Esophagus squamous epithelium (tissue), 5 donors: ENCODE results near the gene STAG1. TPM values are rescaled to one million over a fixed set of nuclear protein-coding genes. Genes with fewer than 3 reads are reported as not detected.

ENCODE experiments used
- DNase-seq: peaks from one replicate; lab custom pipeline; 2025; lab: John Stamatoyannopoulos, UW
- H3K27ac ChIP-seq, 4 donors: fragments of 200-600 bp; sonication (generic); one replicate each; pipeline ENCODE4 v1.5.1; 2016 to 2019; ENCODE audit warnings: mild to moderate bottlenecking in 1 of 4
- H3K27me3 ChIP-seq, 4 donors: fragments of 200-600 bp; sonication (generic); 1 replicate in 3 of 4; 2 replicates in 1 of 4; pipeline versions ENCODE4 v1.5.1 to v1.6.0; 2017 to 2021; ENCODE audit warnings: antibody characterized with exemption in 1 of 4
- H3K36me3 ChIP-seq, 3 donors: fragments of 200-600 bp; sonication (generic); one replicate each; pipeline ENCODE4 v1.5.1; 2016 to 2019
- H3K4me1 ChIP-seq, 3 donors: fragments of 200-600 bp; sonication (generic); one replicate each; pipeline ENCODE4 v1.5.1; 2017 to 2019
- H3K4me3 ChIP-seq, 4 donors: fragments of 200-600 bp; sonication (generic); 1 replicate in 3 of 4; 2 replicates in 1 of 4; pipeline ENCODE4 v1.5.1; 2016 to 2019; ENCODE audit warnings: mild to moderate bottlenecking in 2 of 4, moderate library complexity in 1 of 4
- H3K9me3 ChIP-seq, 3 donors: fragments of 200-600 bp; sonication (generic); one replicate each; pipeline ENCODE4 v1.5.1; 2016 to 2019
- CTCF ChIP-seq, 6 experiments: fragments of 450-650 bp in 4 of 6; fragments of 200-600 bp in 2 of 6; sonication (generic) in 2 of 6; IDR thresholded peaks; one replicate each; pipeline ENCODE4 v1.5.1; 2016 to 2019; ENCODE audit warnings: antibody characterized with exemption in 6 of 6, mild to moderate bottlenecking in 4 of 6, moderate library complexity in 4 of 6
- POLR2A ChIP-seq, 4 donors: fragments of 450-650 bp; IDR thresholded peaks; one replicate each; pipeline ENCODE4 v1.6.1; 2017; ENCODE audit warnings: antibody characterized with exemption in 4 of 4, mild to moderate bottlenecking in 4 of 4, moderate library complexity in 3 of 4
- WGBS, 2 donors: methylation state at CpG; one replicate each; pipeline ENCODE4 v1.1.5; 2018; 5-methylcytosine and 5-hydroxymethylcytosine counted together
- intact Hi-C: fragments of 100-400 bp; cut with DNase I; formaldehyde crosslinking; loops from one replicate; pipeline ENCODE4 v1.15.0; 2022
- total RNA-seq, 4 donors: library from RNA; depleted of rRNA; stranded (reverse); fragments of >200 nt; gene quantifications; one replicate each; pipeline ENCODE4 v1.1.0, GENCODE V29; 2016
- donor health status: DM: yes; HTN: yes; CAD: no.

The STAG1 gene
- total RNA-seq, 4 donors from 2014 or later = 10.9 to 42.9 (median 24.9) TPM

GRCh38 chr3:136631424-136631823 is 120.8 kb downstream of the STAG1 start:
- no peaks in the 10 kb centered on the region for H3K27me3 ChIP-seq
- intact Hi-C loops = no loop called here
- peaks cover 0 to 4% (median 0%) of the 10 kb centered on the region in 3 donors for H3K36me3 ChIP-seq
- no peak for DNase-seq
- peaks cover 0 to 32% (median 4%) of the 10 kb centered on the region in 3 donors for H3K4me1 ChIP-seq
- no peaks in the 10 kb centered on the region for H3K9me3 ChIP-seq
- WGBS, 2 donors = 86% methylated on average over 5 of the region's 5 CpGs
- no peak overlapping the region for H3K4me3 ChIP-seq
- no peak for TF ChIP-seq POLR2A (IDR thresholded peaks at IDR 0.05)
- TF ChIP-seq CTCF (IDR thresholded peaks at IDR 0.05) = no peak
- no peak overlapping the region for H3K27ac ChIP-seq

GRCh38 chr3:136630915-136631314 is 121.3 kb downstream of the STAG1 start:
- Histone ChIP-seq H3K9me3 (no peaks in the 10 kb centered on the region), H3K4me1 (peaks cover 0 to 37% (median 4%) of the 10 kb centered on the region in 3 donors), H3K36me3 (peaks cover 0 to 4% (median 0%) of the 10 kb centered on the region in 3 donors), H3K27ac (no peak overlapping the region), H3K4me3 (no peak overlapping the region), H3K27me3 (no peaks in the 10 kb centered on the region)
- DNase-seq = no peak
- intact Hi-C loops = no loop called here
- TF ChIP-seq POLR2A (IDR thresholded peaks at IDR 0.05) (no peak), CTCF (IDR thresholded peaks at IDR 0.05) (no peak)
- 44 to 72% methylated on average over 1 of the region's 1 CpG for WGBS, 2 donors

GRCh38 chr3:136626493-136626892 is 125.7 kb downstream of the STAG1 start:
- H3K27ac ChIP-seq = no peak overlapping the region
- WGBS, 2 donors = 63 to 74% methylated on average over 3 of the region's 3 CpGs
- no peak for DNase-seq
- TF ChIP-seq POLR2A (IDR thresholded peaks at IDR 0.05) = no peak
- TF ChIP-seq CTCF (IDR thresholded peaks at IDR 0.05) = no peak
- H3K9me3 ChIP-seq = no peaks in the 10 kb centered on the region
- H3K36me3 ChIP-seq = peaks cover 0 to 4% (median 0%) of the 10 kb centered on the region in 3 donors
- H3K4me3 ChIP-seq = no peak overlapping the region
- intact Hi-C loops = no loop called here
- no peaks in the 10 kb centered on the region for H3K27me3 ChIP-seq
- peaks cover 0 to 42% (median 0%) of the 10 kb centered on the region in 3 donors for H3K4me1 ChIP-seq

- Histone ChIP-seq H3K36me3 (peaks cover 0 to 4% (median 0%) of the 10 kb centered on the region in 3 donors), H3K9me3 (no peaks in the 10 kb centered on the region), H3K27ac (no peak overlapping the region), H3K4me3 (no peak overlapping the region), H3K4me1 (peaks cover 0 to 44% (median 0%) of the 10 kb centered on the region in 3 donors), H3K27me3 (no peaks in the 10 kb centered on the region)
- DNase-seq = no peak
- TF ChIP-seq CTCF (IDR thresholded peaks at IDR 0.05) (no peak), POLR2A (IDR thresholded peaks at IDR 0.05) (no peak)
- intact Hi-C loops = no loop called here
- 62 to 66% methylated on average over 4 of the region's 4 CpGs for WGBS, 2 donors
Observed at GRCh38 chr3:136624894-136625815, 127.0 kb downstream of the STAG1 start.

- H3K4me3 ChIP-seq = no peak overlapping the region
- no peak for DNase-seq
- no peaks in the 10 kb centered on the region for H3K9me3 ChIP-seq
- intact Hi-C loops = no loop called here
- no peak overlapping the region for H3K27ac ChIP-seq
- H3K27me3 ChIP-seq = no peaks in the 10 kb centered on the region
- peaks cover 0 to 49% (median 0%) of the 10 kb centered on the region in 3 donors for H3K4me1 ChIP-seq
- WGBS, 2 donors = 79 to 90% methylated on average over 3 of the region's 3 CpGs
- no peak for TF ChIP-seq CTCF (IDR thresholded peaks at IDR 0.05)
- no peak for TF ChIP-seq POLR2A (IDR thresholded peaks at IDR 0.05)
- peaks cover 0 to 5% (median 0%) of the 10 kb centered on the region in 3 donors for H3K36me3 ChIP-seq
Observed at GRCh38 chr3:136624371-136624770, 127.8 kb downstream of the STAG1 start.
